HFFc6 (cell line): ENCODE data around the gene HOMER2. TPM values are rescaled to one million over a fixed set of nuclear protein-coding genes. Genes with fewer than 3 reads are reported as not detected.

Experiments
- DNase-seq: peaks from one replicate; pipeline ENCODE4 v3.0.0-alpha.2; 2018
- H3K27ac Mint-ChIP-seq: 2 replicates; pipeline ENCODE4 v1.8.0; 2020; ENCODE audit warnings: mild to moderate bottlenecking, mixed read lengths
- H3K27me3 Mint-ChIP-seq: 2 replicates; pipeline ENCODE4 v1.8.0; 2021; ENCODE audit warnings: mild to moderate bottlenecking, moderate library complexity, mixed read lengths; ENCODE audit not compliant: insufficient read depth
- H3K36me3 Mint-ChIP-seq: 2 replicates; pipeline ENCODE4 v1.8.0; 2021; ENCODE audit warnings: low read depth, mixed read lengths
- H3K4me1 Mint-ChIP-seq: 2 replicates; pipeline ENCODE4 v1.8.0; 2020; ENCODE audit warnings: low read depth, mixed read lengths
- H3K4me3 Mint-ChIP-seq: 2 replicates; pipeline ENCODE4 v1.8.0; 2020; ENCODE audit warnings: mild to moderate bottlenecking, moderate library complexity, mixed read lengths
- H3K9me3 Mint-ChIP-seq: 2 replicates; pipeline ENCODE4 v1.8.0; 2020; ENCODE audit warnings: mild to moderate bottlenecking, mixed read lengths
- CTCF ChIP-seq: fragments of 200-600 bp; sonication (generic); IDR thresholded peaks from 2 replicates; pipeline ENCODE4 v1.5.0; 2021; ENCODE audit warnings: antibody characterized with exemption, mild to moderate bottlenecking
- total RNA-seq, 6 experiments: library from RNA; stranded (reverse); fragmentation: NEBNext Ultra II Directional; extraction: Animal tissue kit (Norgen Biotek cat#: 25700); gene quantifications; 2 replicates in 1 of 6; 3 replicates in 5 of 6; pipeline ENCODE4 v1.2.3, GENCODE V29; 2021

HOMER2 gene
- total RNA-seq, 6 experiments from 2014 or later, result 0.19 to 1.4 (median 0.86) TPM

GRCh38 chr15:82840166-82840565, 112.4 kb downstream of the HOMER2 start:
- no peak overlapping the region for H3K27ac Mint-ChIP-seq
- DNase-seq, result no peak
- peaks cover 7% of the 10 kb centered on the region for H3K27me3 Mint-ChIP-seq
- no peaks in the 10 kb centered on the region for H3K9me3 Mint-ChIP-seq
- peaks cover 21% of the 10 kb centered on the region for H3K36me3 Mint-ChIP-seq
- no peak overlapping the region for H3K4me3 Mint-ChIP-seq
- TF ChIP-seq CTCF, result no peak
- H3K4me1 Mint-ChIP-seq, result no peaks in the 10 kb centered on the region

- H3K36me3 Mint-ChIP-seq, result peaks cover 23% of the 10 kb centered on the region
- no peak for TF ChIP-seq CTCF
- peaks cover 7% of the 10 kb centered on the region for H3K27me3 Mint-ChIP-seq
- H3K4me3 Mint-ChIP-seq, result no peak overlapping the region
- no peak overlapping the region for H3K27ac Mint-ChIP-seq
- DNase-seq, result no peak
- H3K4me1 Mint-ChIP-seq, result no peaks in the 10 kb centered on the region
- H3K9me3 Mint-ChIP-seq, result no peaks in the 10 kb centered on the region
These were observed 113.4 kb downstream of the HOMER2 start for GRCh38 chr15:82839136-82839535.

GRCh38 chr15:82838096-82838735, 114.3 kb downstream of the HOMER2 start:
- peaks cover 28% of the 10 kb centered on the region for H3K36me3 Mint-ChIP-seq
- H3K9me3 Mint-ChIP-seq, result no peaks in the 10 kb centered on the region
- peaks cover 4% of the 10 kb centered on the region for H3K27me3 Mint-ChIP-seq
- H3K4me1 Mint-ChIP-seq, result peaks cover 4% of the 10 kb centered on the region
- no peak overlapping the region for H3K27ac Mint-ChIP-seq
- H3K4me3 Mint-ChIP-seq, result no peak overlapping the region
- DNase-seq, result no peak
- no peak for TF ChIP-seq CTCF

GRCh38 chr15:82835391-82835917, 117.1 kb downstream of the HOMER2 start:
- peaks cover 30% of the 10 kb centered on the region for H3K4me1 Mint-ChIP-seq
- H3K27me3 Mint-ChIP-seq, result peaks cover 4% of the 10 kb centered on the region
- H3K9me3 Mint-ChIP-seq, result no peaks in the 10 kb centered on the region
- H3K27ac Mint-ChIP-seq, result no peak overlapping the region
- H3K36me3 Mint-ChIP-seq, result peaks cover 45% of the 10 kb centered on the region
- H3K4me3 Mint-ChIP-seq, result no peak overlapping the region
- TF ChIP-seq CTCF, result no peak
- DNase-seq, result no peak

GRCh38 chr15:82833362-82833682, 119.2 kb downstream of the HOMER2 start:
- Mint-ChIP-seq H3K4me3 (peak overlapping the region; percentile 75; the same call in 1 of the 2 replicates), H3K36me3 (peaks cover 56% of the 10 kb centered on the region), H3K4me1 (peaks cover 30% of the 10 kb centered on the region), H3K27me3 (peaks cover 1% of the 10 kb centered on the region), H3K27ac (peak overlapping the region; percentile 96), H3K9me3 (no peaks in the 10 kb centered on the region)
- no peak for DNase-seq
- no peak for TF ChIP-seq CTCF
